B cell (primary cell): ENCODE results near the gene ATG7. TPM values are rescaled to one million over a fixed set of nuclear protein-coding genes. Genes with fewer than 3 reads are reported as not detected.
"Not testable (repeated sequence)": the region's sequence is repeated elsewhere in the genome, so short reads cannot be mapped to it uniquely, and the experiment has no call there.

Experiments
- ATAC-seq: fragments of 200-7000 bp; cut with Tn5 transposase; one replicate; pipeline ENCODE4 v1.10.0; 2021; ENCODE audit warnings: low read depth, mild to moderate bottlenecking, moderate number of reproducible peaks, moderate library complexity
- CTCF ChIA-PET: fragments of 350-600 bp; sonication (Branson Sonifier 250); formaldehyde crosslinking; loops from one replicate; lab custom pipeline; 2021; ENCODE audit warnings: antibody characterized with exemption, inconsistent platforms; lab: Charles Lee
- POLR2A ChIA-PET: fragments of 350-600 bp; sonication (Branson Sonifier 250); formaldehyde crosslinking; loops from one replicate; lab custom pipeline; 2021; ENCODE audit warnings: antibody characterized with exemption; lab: Charles Lee
- DNase-seq: peaks from one replicate; pipeline ENCODE4 v3.0.0; 2013
- H2AFZ ChIP-seq: 2 replicates; pipeline ENCODE4 v1.6.1; 2012; ENCODE audit warnings: mild to moderate bottlenecking, low read depth, low read length; ENCODE audit not compliant: insufficient read depth, poor library complexity, severe bottlenecking
- H3K27ac ChIP-seq, 2 donors: 1 replicate in 1 of 2; 2 replicates in 1 of 2; pipeline ENCODE4 v1.5.1; 2012 to 2013; ENCODE audit warnings: low read length in 2 of 2, mild to moderate bottlenecking in 2 of 2, moderate library complexity in 1 of 2
- H3K27me3 ChIP-seq, 4 experiments: fragments of 200-600 bp in 1 of 4; sonication (generic) in 1 of 4; replicated peaks in 1 of 4; 1 replicate in 2 of 4; 2 replicates in 2 of 4; pipeline versions ENCODE4 v1.6.1 to v1.7.0; 2013 to 2016; ENCODE audit warnings: low read length in 3 of 4, mild to moderate bottlenecking in 2 of 4, mixed read lengths in 1 of 4, moderate library complexity in 1 of 4; ENCODE audit not compliant: insufficient read depth in 4 of 4, control insufficient read depth in 3 of 4; ENCODE audit errors: control extremely low read depth in 1 of 4
- H3K36me3 ChIP-seq, 2 experiments: replicated peaks in 1 of 2; 1 replicate in 1 of 2; 2 replicates in 1 of 2; pipeline versions ENCODE4 v1.6.1 to v1.7.1; 2013; ENCODE audit warnings: low read length in 1 of 2; ENCODE audit not compliant: insufficient read depth in 2 of 2, control insufficient read depth in 1 of 2; ENCODE audit errors: control extremely low read depth in 1 of 2, extremely low read depth in 1 of 2
- H3K4me1 ChIP-seq, 2 donors: fragments of 200-600 bp in 1 of 2; sonication (generic) in 1 of 2; 1 replicate in 1 of 2; 2 replicates in 1 of 2; pipeline versions ENCODE4 v1.5.1 to v1.6.1; 2013 to 2017; ENCODE audit warnings: low read length in 2 of 2; ENCODE audit not compliant: control insufficient read depth in 2 of 2, insufficient read depth in 2 of 2
- H3K4me2 ChIP-seq: replicated peaks from 2 replicates; pipeline ENCODE3; 2012; ENCODE audit warnings: mild to moderate bottlenecking, low read depth, low read length; ENCODE audit not compliant: poor library complexity, severe bottlenecking
- H3K4me3 ChIP-seq, 5 experiments: fragments of 200-600 bp in 1 of 5; sonication (generic) in 1 of 5; 1 replicate in 3 of 5; 2 replicates in 2 of 5; pipeline versions ENCODE4 v1.5.1 to v1.7.0; 2011 to 2016; ENCODE audit warnings: low read length in 4 of 5, mild to moderate bottlenecking in 4 of 5, low read depth in 2 of 5, control low read depth in 1 of 5, moderate library complexity in 1 of 5; ENCODE audit not compliant: insufficient read depth in 1 of 5; ENCODE audit errors: control extremely low read depth in 1 of 5, extremely low read depth in 1 of 5
- H3K79me2 ChIP-seq: fragments of 200-600 bp; sonication (generic); one replicate; pipeline ENCODE4 v1.6.0; 2016; ENCODE audit warnings: low read length; ENCODE audit not compliant: control insufficient read depth, insufficient read depth
- H3K9ac ChIP-seq: fragments of 200-600 bp; sonication (generic); 2 replicates; pipeline ENCODE4 v1.6.1; 2017; ENCODE audit warnings: mild to moderate bottlenecking, low read length, moderate library complexity
- H3K9me3 ChIP-seq, 3 donors: one replicate each; pipeline versions ENCODE4 v1.6.1 to v1.7.1; 2013; ENCODE audit warnings: low read length in 2 of 3; ENCODE audit not compliant: control insufficient read depth in 2 of 3, insufficient read depth in 1 of 3; ENCODE audit errors: control extremely low read depth in 1 of 3
- H4K20me1 ChIP-seq: 2 replicates; pipeline ENCODE4 v1.6.0; 2012; ENCODE audit warnings: mild to moderate bottlenecking, low read length; ENCODE audit not compliant: insufficient read depth, control insufficient read depth, poor library complexity, severe bottlenecking
- H3K27ac Mint-ChIP-seq: one replicate; pipeline ENCODE4 v1.8.0; 2021; ENCODE audit warnings: mixed read lengths
- H3K27me3 Mint-ChIP-seq: one replicate; pipeline ENCODE4 v1.8.0; 2021; ENCODE audit warnings: mixed read lengths
- H3K4me1 Mint-ChIP-seq: one replicate; pipeline ENCODE4 v1.8.0; 2021; ENCODE audit warnings: mixed read lengths
- H3K4me3 Mint-ChIP-seq: one replicate; pipeline ENCODE4 v1.8.0; 2021; ENCODE audit warnings: mixed read lengths
- H3K9me3 Mint-ChIP-seq: one replicate; pipeline ENCODE4 v1.8.0; 2022; ENCODE audit warnings: mixed read lengths; ENCODE audit not compliant: insufficient read depth
- EZH2 ChIP-seq: IDR thresholded peaks from 2 replicates; pipeline ENCODE4 v1.6.1; 2012; ENCODE audit warnings: borderline replicate concordance, low read depth, mild to moderate bottlenecking, moderate library complexity, low read length; ENCODE audit not compliant: insufficient read depth, poor library complexity, severe bottlenecking
- WGBS: methylation state at CpG from one replicate; pipeline ENCODE4 v1.1.5; 2013; ENCODE audit warnings: missing lambda C conversion rate; ENCODE audit not compliant: insufficient coverage; 5-methylcytosine and 5-hydroxymethylcytosine counted together
- intact Hi-C: fragments of 100-400 bp; cut with micrococcal nuclease; formaldehyde crosslinking; loops from one replicate; pipeline ENCODE4 v1.10.0; 2022
- polyA plus RNA-seq: library from polyadenylated mRNA; depleted of rRNA; stranded (reverse); fragments of >200 nt; gene quantifications from 2 replicates; pipeline ENCODE4 v1.2.3, GENCODE V29; 2012
- total RNA-seq, 2 donors: library from RNA; stranded (reverse); fragments of 120-200 nt in 1 of 2; gene quantifications; 1 replicate in 1 of 2; 2 replicates in 1 of 2; pipeline versions ENCODE4 v1.2.3 to v1.2.4, GENCODE V29; 2013 to 2022
- TF ChIP-seq, protein P1 (sequence below): fragments of 200-600 bp; IDR thresholded peaks from one replicate; pipeline ENCODE4 v1.8.0; 2022; ENCODE audit warnings: antibody characterized with exemption, mild to moderate bottlenecking

ATG7 gene
- total and polyA plus RNA-seq, 2 donors (not counting 1 experiment from before 2014, with no cell fraction given): 13.9 to 66.4 TPM

GRCh38 chr3:11461226-11461625, 189.0 kb downstream of the ATG7 start:
- no peak for DNase-seq
- Mint-ChIP-seq H3K9me3 (no peaks in the 10 kb centered on the region), H3K27me3 (no peaks in the 10 kb centered on the region), H3K4me3 (no peak overlapping the region), H3K27ac (no peak overlapping the region), H3K4me1 (no peaks in the 10 kb centered on the region)
- Histone ChIP-seq H3K4me1 (no peaks in the 10 kb centered on the region), H4K20me1 (no peaks in the 10 kb centered on the region), H3K36me3 (no peaks in the 10 kb centered on the region), H3K27ac (no peak overlapping the region), H3K79me2 (no peaks in the 10 kb centered on the region), H3K4me3 (no peak overlapping the region), H3K9ac (no peak overlapping the region), H3K4me2 (no peak overlapping the region), H3K27me3 (no peaks in the 10 kb centered on the region), H2AFZ (no peak overlapping the region), H3K9me3 (no peaks in the 10 kb centered on the region)
- no peak for ATAC-seq
- TF ChIP-seq, protein P1, sequence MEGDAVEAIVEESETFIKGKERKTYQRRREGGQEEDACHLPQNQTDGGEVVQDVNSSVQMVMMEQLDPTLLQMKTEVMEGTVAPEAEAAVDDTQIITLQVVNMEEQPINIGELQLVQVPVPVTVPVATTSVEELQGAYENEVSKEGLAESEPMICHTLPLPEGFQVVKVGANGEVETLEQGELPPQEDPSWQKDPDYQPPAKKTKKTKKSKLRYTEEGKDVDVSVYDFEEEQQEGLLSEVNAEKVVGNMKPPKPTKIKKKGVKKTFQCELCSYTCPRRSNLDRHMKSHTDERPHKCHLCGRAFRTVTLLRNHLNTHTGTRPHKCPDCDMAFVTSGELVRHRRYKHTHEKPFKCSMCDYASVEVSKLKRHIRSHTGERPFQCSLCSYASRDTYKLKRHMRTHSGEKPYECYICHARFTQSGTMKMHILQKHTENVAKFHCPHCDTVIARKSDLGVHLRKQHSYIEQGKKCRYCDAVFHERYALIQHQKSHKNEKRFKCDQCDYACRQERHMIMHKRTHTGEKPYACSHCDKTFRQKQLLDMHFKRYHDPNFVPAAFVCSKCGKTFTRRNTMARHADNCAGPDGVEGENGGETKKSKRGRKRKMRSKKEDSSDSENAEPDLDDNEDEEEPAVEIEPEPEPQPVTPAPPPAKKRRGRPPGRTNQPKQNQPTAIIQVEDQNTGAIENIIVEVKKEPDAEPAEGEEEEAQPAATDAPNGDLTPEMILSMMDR: no peak
- TF ChIP-seq EZH2: no peak
- intact Hi-C loops: no loop called here
- no CpG with 5 or more reads among the region's 3 CpGs for WGBS
- CTCF ChIA-PET: no interaction called here
- POLR2A ChIA-PET: no interaction called here

- H3K4me3 ChIP-seq, H3K36me3 ChIP-seq, ATAC-seq, H3K4me2 ChIP-seq, H3K4me1 Mint-ChIP-seq, H3K4me3 Mint-ChIP-seq, H4K20me1 ChIP-seq, H2AFZ ChIP-seq, DNase-seq, H3K9me3 Mint-ChIP-seq, POLR2A ChIA-PET, H3K4me1 ChIP-seq, H3K9ac ChIP-seq, H3K27ac Mint-ChIP-seq, H3K27me3 Mint-ChIP-seq, intact Hi-C loops, H3K27ac ChIP-seq, CTCF ChIA-PET, H3K27me3 ChIP-seq, H3K79me2 ChIP-seq, H3K9me3 ChIP-seq: not testable (repeated sequence)
- no CpG with 5 or more reads among the region's 4 CpGs for WGBS
Observed at GRCh38 chr3:11462673-11463072, 190.5 kb downstream of the ATG7 start.
